B cell (primary cell): Measurements from ENCODE around the gene NHEJ1. TPM values are rescaled to one million over a fixed set of nuclear protein-coding genes. Genes with fewer than 3 reads are reported as not detected.

Experiments used
- ATAC-seq: fragments of 200-7000 bp; cut with Tn5 transposase; one replicate; pipeline ENCODE4 v1.10.0; 2021; ENCODE audit warnings: low read depth, mild to moderate bottlenecking, moderate number of reproducible peaks, moderate library complexity
- CTCF ChIA-PET: fragments of 350-600 bp; sonication (Branson Sonifier 250); formaldehyde crosslinking; loops from one replicate; lab custom pipeline; 2021; ENCODE audit warnings: antibody characterized with exemption, inconsistent platforms; lab: Charles Lee
- POLR2A ChIA-PET: fragments of 350-600 bp; sonication (Branson Sonifier 250); formaldehyde crosslinking; loops from one replicate; lab custom pipeline; 2021; ENCODE audit warnings: antibody characterized with exemption; lab: Charles Lee
- DNase-seq: peaks from one replicate; pipeline ENCODE4 v3.0.0; 2013
- H2AFZ ChIP-seq: 2 replicates; pipeline ENCODE4 v1.6.1; 2012; ENCODE audit warnings: mild to moderate bottlenecking, low read depth, low read length; ENCODE audit not compliant: insufficient read depth, poor library complexity, severe bottlenecking
- H3K27ac ChIP-seq, 2 donors: 1 replicate in 1 of 2; 2 replicates in 1 of 2; pipeline ENCODE4 v1.5.1; 2012 to 2013; ENCODE audit warnings: low read length in 2 of 2, mild to moderate bottlenecking in 2 of 2, moderate library complexity in 1 of 2
- H3K27me3 ChIP-seq, 4 experiments: fragments of 200-600 bp in 1 of 4; sonication (generic) in 1 of 4; replicated peaks in 1 of 4; 1 replicate in 2 of 4; 2 replicates in 2 of 4; pipeline versions ENCODE4 v1.6.1 to v1.7.0; 2013 to 2016; ENCODE audit warnings: low read length in 3 of 4, mild to moderate bottlenecking in 2 of 4, mixed read lengths in 1 of 4, moderate library complexity in 1 of 4; ENCODE audit not compliant: insufficient read depth in 4 of 4, control insufficient read depth in 3 of 4; ENCODE audit errors: control extremely low read depth in 1 of 4
- H3K36me3 ChIP-seq, 2 experiments: replicated peaks in 1 of 2; 1 replicate in 1 of 2; 2 replicates in 1 of 2; pipeline versions ENCODE4 v1.6.1 to v1.7.1; 2013; ENCODE audit warnings: low read length in 1 of 2; ENCODE audit not compliant: insufficient read depth in 2 of 2, control insufficient read depth in 1 of 2; ENCODE audit errors: control extremely low read depth in 1 of 2, extremely low read depth in 1 of 2
- H3K4me1 ChIP-seq, 2 donors: fragments of 200-600 bp in 1 of 2; sonication (generic) in 1 of 2; 1 replicate in 1 of 2; 2 replicates in 1 of 2; pipeline versions ENCODE4 v1.5.1 to v1.6.1; 2013 to 2017; ENCODE audit warnings: low read length in 2 of 2; ENCODE audit not compliant: control insufficient read depth in 2 of 2, insufficient read depth in 2 of 2
- H3K4me2 ChIP-seq: replicated peaks from 2 replicates; pipeline ENCODE3; 2012; ENCODE audit warnings: mild to moderate bottlenecking, low read depth, low read length; ENCODE audit not compliant: poor library complexity, severe bottlenecking
- H3K4me3 ChIP-seq, 5 experiments: fragments of 200-600 bp in 1 of 5; sonication (generic) in 1 of 5; 1 replicate in 3 of 5; 2 replicates in 2 of 5; pipeline versions ENCODE4 v1.5.1 to v1.7.0; 2011 to 2016; ENCODE audit warnings: low read length in 4 of 5, mild to moderate bottlenecking in 4 of 5, low read depth in 2 of 5, control low read depth in 1 of 5, moderate library complexity in 1 of 5; ENCODE audit not compliant: insufficient read depth in 1 of 5; ENCODE audit errors: control extremely low read depth in 1 of 5, extremely low read depth in 1 of 5
- H3K79me2 ChIP-seq: fragments of 200-600 bp; sonication (generic); one replicate; pipeline ENCODE4 v1.6.0; 2016; ENCODE audit warnings: low read length; ENCODE audit not compliant: control insufficient read depth, insufficient read depth
- H3K9ac ChIP-seq: fragments of 200-600 bp; sonication (generic); 2 replicates; pipeline ENCODE4 v1.6.1; 2017; ENCODE audit warnings: mild to moderate bottlenecking, low read length, moderate library complexity
- H3K9me3 ChIP-seq, 3 donors: one replicate each; pipeline versions ENCODE4 v1.6.1 to v1.7.1; 2013; ENCODE audit warnings: low read length in 2 of 3; ENCODE audit not compliant: control insufficient read depth in 2 of 3, insufficient read depth in 1 of 3; ENCODE audit errors: control extremely low read depth in 1 of 3
- H4K20me1 ChIP-seq: 2 replicates; pipeline ENCODE4 v1.6.0; 2012; ENCODE audit warnings: mild to moderate bottlenecking, low read length; ENCODE audit not compliant: insufficient read depth, control insufficient read depth, poor library complexity, severe bottlenecking
- H3K27ac Mint-ChIP-seq: one replicate; pipeline ENCODE4 v1.8.0; 2021; ENCODE audit warnings: mixed read lengths
- H3K27me3 Mint-ChIP-seq: one replicate; pipeline ENCODE4 v1.8.0; 2021; ENCODE audit warnings: mixed read lengths
- H3K4me1 Mint-ChIP-seq: one replicate; pipeline ENCODE4 v1.8.0; 2021; ENCODE audit warnings: mixed read lengths
- H3K4me3 Mint-ChIP-seq: one replicate; pipeline ENCODE4 v1.8.0; 2021; ENCODE audit warnings: mixed read lengths
- H3K9me3 Mint-ChIP-seq: one replicate; pipeline ENCODE4 v1.8.0; 2022; ENCODE audit warnings: mixed read lengths; ENCODE audit not compliant: insufficient read depth
- CTCF ChIP-seq: fragments of 200-600 bp; IDR thresholded peaks from one replicate; pipeline ENCODE4 v1.8.0; 2022; ENCODE audit warnings: antibody characterized with exemption, mild to moderate bottlenecking
- EZH2 ChIP-seq: IDR thresholded peaks from 2 replicates; pipeline ENCODE4 v1.6.1; 2012; ENCODE audit warnings: borderline replicate concordance, low read depth, mild to moderate bottlenecking, moderate library complexity, low read length; ENCODE audit not compliant: insufficient read depth, poor library complexity, severe bottlenecking
- WGBS: methylation state at CpG from one replicate; pipeline ENCODE4 v1.1.5; 2013; ENCODE audit warnings: missing lambda C conversion rate; ENCODE audit not compliant: insufficient coverage; 5-methylcytosine and 5-hydroxymethylcytosine counted together
- intact Hi-C: fragments of 100-400 bp; cut with micrococcal nuclease; formaldehyde crosslinking; loops from one replicate; pipeline ENCODE4 v1.10.0; 2022
- polyA plus RNA-seq: library from polyadenylated mRNA; depleted of rRNA; stranded (reverse); fragments of >200 nt; gene quantifications from 2 replicates; pipeline ENCODE4 v1.2.3, GENCODE V29; 2012
- total RNA-seq, 2 donors: library from RNA; stranded (reverse); fragments of 120-200 nt in 1 of 2; gene quantifications; 1 replicate in 1 of 2; 2 replicates in 1 of 2; pipeline versions ENCODE4 v1.2.3 to v1.2.4, GENCODE V29; 2013 to 2022

The NHEJ1 gene
- total and polyA plus RNA-seq, 2 donors (not counting 1 experiment from before 2014, with no cell fraction given), result 14.9 to 25.0 TPM

GRCh38 chr2:219126555-219126954 is 34.1 kb downstream of the NHEJ1 start:
- no peak overlapping the region for H3K27ac Mint-ChIP-seq
- WGBS, result 89% methylated on average over 2 of the region's 3 CpGs
- POLR2A ChIA-PET, result interaction anchor here (0.6 kb wide), 1 partner anchor 134 kb away, joined by 3 read pairs; no protein-coding TSS in a partner anchor

GRCh38 chr2:219125886-219126270 is 34.7 kb downstream of the NHEJ1 start:
- Histone ChIP-seq H4K20me1 (peaks cover 40% of the 10 kb centered on the region), H3K9me3 (no peaks in the 10 kb centered on the region), H3K27me3 (no peaks in the 10 kb centered on the region), H3K27ac (no peak overlapping the region), H3K9ac (no peak overlapping the region), H2AFZ (no peak overlapping the region), H3K4me2 (no peak overlapping the region), H3K4me1 (no peaks in the 10 kb centered on the region), H3K36me3 (peaks cover 0 to 15% of the 10 kb centered on the region in 2 experiments), H3K79me2 (peaks cover 12% of the 10 kb centered on the region), H3K4me3 (no peak overlapping the region)
- intact Hi-C loops, result no loop called here
- H3K4me3 Mint-ChIP-seq, result no peak overlapping the region
- no peak for TF ChIP-seq CTCF
- TF ChIP-seq EZH2, result no peak
- no peaks in the 10 kb centered on the region for H3K9me3 Mint-ChIP-seq
- POLR2A ChIA-PET, result interaction anchor here (0.6 kb wide), 1 partner anchor 135 kb away, joined by 3 read pairs; no protein-coding TSS in a partner anchor
- peaks cover 2% of the 10 kb centered on the region for H3K4me1 Mint-ChIP-seq
- H3K27me3 Mint-ChIP-seq, result no peaks in the 10 kb centered on the region
- H3K27ac Mint-ChIP-seq, result no peak overlapping the region
- CTCF ChIA-PET, result interaction anchor here (0.8 kb wide), 1 partner anchor 68 kb away, joined by 3 read pairs; no protein-coding TSS in a partner anchor
- no CpG with 5 or more reads among the region's 1 CpG for WGBS
- no peak for DNase-seq
- no peak for ATAC-seq

More at GRCh38 chr2:219126555-219126954, 34.1 kb downstream of the NHEJ1 start:
- no peaks in the 10 kb centered on the region for H3K27me3 ChIP-seq
- peaks cover 40% of the 10 kb centered on the region for H4K20me1 ChIP-seq
- Mint-ChIP-seq H3K4me1 (peaks cover 2% of the 10 kb centered on the region), H3K27me3 (no peaks in the 10 kb centered on the region), H3K9me3 (no peaks in the 10 kb centered on the region), H3K4me3 (no peak overlapping the region)
- H3K4me3 ChIP-seq, result no peak overlapping the region
- DNase-seq, result no peak
- intact Hi-C loops, result no loop called here
- TF ChIP-seq CTCF (no peak), EZH2 (no peak)
- H2AFZ ChIP-seq, result no peak overlapping the region
- H3K9ac ChIP-seq, result no peak overlapping the region
- H3K27ac ChIP-seq, result no peak overlapping the region
- no peak for ATAC-seq
- H3K9me3 ChIP-seq, result no peaks in the 10 kb centered on the region
- H3K79me2 ChIP-seq, result peaks cover 12% of the 10 kb centered on the region
- H3K4me2 ChIP-seq, result no peak overlapping the region
- CTCF ChIA-PET, result no interaction called here
- no peaks in the 10 kb centered on the region for H3K4me1 ChIP-seq
- H3K36me3 ChIP-seq, result peaks cover 0 to 15% of the 10 kb centered on the region in 2 experiments
